Endothelial cell of umbilical vein (primary cell): ENCODE results near the gene SPINT3. TPM values are rescaled to one million over a fixed set of nuclear protein-coding genes. Genes with fewer than 3 reads are reported as not detected.

ENCODE experiments used
- BruUV-seq: library from RNA; stranded (reverse); fragments of 400-500 nt; replicated peaks from 2 replicates; lab custom pipeline; 2021; lab: Mats Ljungman, UMichigan
- CTCF ChIA-PET: fragments of 300-600, 350-600 bp; sonication (Branson Sonifier 250); formaldehyde crosslinking; loops from one replicate; lab custom pipeline; 2021; ENCODE audit warnings: antibody characterized with exemption, inconsistent platforms; lab: Charles Lee
- POLR2A ChIA-PET: fragments of 300-600, 350-600 bp; sonication (Branson Sonifier 250); formaldehyde crosslinking; loops from one replicate; lab custom pipeline; 2021; ENCODE audit warnings: antibody characterized with exemption, inconsistent platforms; lab: Charles Lee
- DNase-seq: peaks from one replicate; pipeline ENCODE4 v3.0.0-alpha.2; 2011; ENCODE audit warnings: low read depth, low spot score
- FAIRE-seq: peaks from 2 replicates; lab custom pipeline; 2011; peaks lifted over from hg19 to GRCh38; lab: Jason Lieb, UNC
- H2AFZ ChIP-seq: 2 replicates; pipeline ENCODE4 v1.6.0; 2012; ENCODE audit warnings: low read depth, low read length, control low read depth, inconsistent platforms
- H3K27ac ChIP-seq: 2 replicates; pipeline ENCODE4 v1.5.1; 2011; ENCODE audit warnings: low read depth, mild to moderate bottlenecking, control low read depth, low read length, moderate library complexity; ENCODE audit not compliant: insufficient read depth
- H3K27me3 ChIP-seq, 2 experiments: 2 replicates each; pipeline versions ENCODE4 v1.6.0 to v1.6.1; 2011; ENCODE audit warnings: low read length in 2 of 2, mixed read lengths in 1 of 2; ENCODE audit not compliant: control insufficient read depth in 2 of 2, insufficient read depth in 2 of 2
- H3K36me3 ChIP-seq, 2 experiments: 2 replicates in 1 of 2; 3 replicates in 1 of 2; pipeline ENCODE4 v1.5.1; 2011; ENCODE audit warnings: low read length in 2 of 2, mild to moderate bottlenecking in 1 of 2, moderate library complexity in 1 of 2; ENCODE audit not compliant: control insufficient read depth in 2 of 2, insufficient read depth in 2 of 2; ENCODE audit errors: extremely low read depth in 1 of 2
- H3K4me1 ChIP-seq: 3 replicates; pipeline ENCODE4 v1.5.1; 2011; ENCODE audit warnings: mild to moderate bottlenecking, low read length; ENCODE audit not compliant: control insufficient read depth, insufficient read depth; ENCODE audit errors: extremely low read depth
- H3K4me2 ChIP-seq: 2 replicates; pipeline ENCODE4 v1.6.1; 2011; ENCODE audit warnings: low read length, control low read depth, mixed read lengths; ENCODE audit not compliant: insufficient read depth
- H3K4me3 ChIP-seq, 3 experiments: fragments of 200-600 bp in 1 of 3; sonication (generic), shearing (Covaris generic) in 1 of 3; replicated peaks in 1 of 3; 2 replicates each; pipeline ENCODE4 v1.5.1; 2011 to 2016; ENCODE audit warnings: control low read depth in 3 of 3, low read length in 3 of 3, mild to moderate bottlenecking in 2 of 3, inconsistent platforms in 1 of 3, low read depth in 1 of 3, moderate library complexity in 1 of 3; ENCODE audit not compliant: insufficient read depth in 1 of 3
- H3K79me2 ChIP-seq: 2 replicates; pipeline ENCODE4 v1.6.0; 2012; ENCODE audit warnings: low read length, inconsistent platforms; ENCODE audit not compliant: control insufficient read depth, insufficient read depth
- H3K9ac ChIP-seq: replicated peaks from 2 replicates; pipeline ENCODE3; 2011; ENCODE audit warnings: low read length, control low read depth; ENCODE audit not compliant: insufficient read depth; ENCODE audit errors: extremely low read depth
- H3K9me1 ChIP-seq: replicated peaks from 3 replicates; pipeline ENCODE4 v1.6.0; 2011; ENCODE audit warnings: mild to moderate bottlenecking, low read length; ENCODE audit not compliant: control insufficient read depth, insufficient read depth; ENCODE audit errors: extremely low read depth
- H3K9me3 ChIP-seq: replicated peaks from 2 replicates; pipeline ENCODE4 v1.5.1; 2012; ENCODE audit warnings: low read length, inconsistent platforms; ENCODE audit not compliant: control insufficient read depth, insufficient read depth
- H4K20me1 ChIP-seq: replicated peaks from 2 replicates; pipeline ENCODE3; 2011; ENCODE audit warnings: mild to moderate bottlenecking, low read length; ENCODE audit not compliant: control insufficient read depth, insufficient read depth; ENCODE audit errors: extremely low read depth
- EZH2 ChIP-seq: IDR thresholded peaks from 2 replicates; pipeline ENCODE4 v1.6.1; 2012; ENCODE audit warnings: borderline replicate concordance, low read depth, mild to moderate bottlenecking, moderate library complexity, low read length, inconsistent platforms; ENCODE audit not compliant: severe bottlenecking
- FOS ChIP-seq: IDR thresholded peaks from 2 replicates; pipeline ENCODE4 v1.6.1; 2011; ENCODE audit warnings: mild to moderate bottlenecking, low read length, moderate library complexity, borderline replicate concordance; ENCODE audit not compliant: insufficient read depth
- JUN ChIP-seq: IDR thresholded peaks from 2 replicates; pipeline ENCODE4 v1.6.1; 2011; ENCODE audit warnings: borderline replicate concordance, low read depth; ENCODE audit not compliant: insufficient read length, insufficient read depth
- MYC ChIP-seq: IDR thresholded peaks from one replicate; pipeline ENCODE4 v1.6.1; 2011; ENCODE audit warnings: mild to moderate bottlenecking, low read depth, low read length
- POLR2AphosphoS5 ChIP-seq: IDR thresholded peaks from 2 replicates; pipeline ENCODE4 v1.6.1; 2012; ENCODE audit warnings: low read depth, mild to moderate bottlenecking, control low read depth, low read length, moderate library complexity; ENCODE audit not compliant: insufficient read depth
- dilution Hi-C: fragments of 300-500 bp; cut with MboI; formaldehyde crosslinking; loops from one replicate; pipeline ENCODE4 v1.15.0; 2019; ENCODE audit warnings: low sequenced_read_pairs; ENCODE audit not compliant: extremely low pct_ligation_motif_present
- intact Hi-C: fragments of 100-400 bp; cut with micrococcal nuclease; formaldehyde crosslinking; loops from one replicate; pipeline ENCODE4 v1.10.0; 2022
- polyA plus RNA-seq, 4 experiments: library from polyadenylated mRNA; depleted of rRNA in 3 of 4; stranded (reverse) in 3 of 4; unstranded in 1 of 4; fragments of >200 nt; gene quantifications; 2 replicates each; pipeline versions ENCODE4 v1.2.1 to v1.2.3, GENCODE V29; 2011 to 2012; ENCODE audit warnings: missing spikeins in 1 of 4
- total RNA-seq: library from RNA; stranded (reverse); gene quantifications from 2 replicates; pipeline ENCODE4 v1.2.3, GENCODE V29; 2021
- TF ChIP-seq, protein P1 (sequence below), 2 donors: IDR thresholded peaks; 1 replicate in 1 of 2; 2 replicates in 1 of 2; pipeline ENCODE4 v1.5.1; 2011; ENCODE audit warnings: low read length in 2 of 2, mild to moderate bottlenecking in 2 of 2, moderate library complexity in 2 of 2, control low read depth in 1 of 2, inconsistent platforms in 1 of 2, low read depth in 1 of 2; ENCODE audit not compliant: insufficient read depth in 1 of 2; ENCODE audit errors: extremely low read depth in 1 of 2
- TF ChIP-seq, protein P2 (sequence below): IDR thresholded peaks from 2 replicates; pipeline ENCODE4 v1.6.1; 2011; ENCODE audit not compliant: insufficient read depth, insufficient read length

SPINT3 gene
- total and polyA plus RNA-seq, 2 donors (not counting 3 experiments of a cell fraction or from before 2014, with no cell fraction given): not detected

DNA sequence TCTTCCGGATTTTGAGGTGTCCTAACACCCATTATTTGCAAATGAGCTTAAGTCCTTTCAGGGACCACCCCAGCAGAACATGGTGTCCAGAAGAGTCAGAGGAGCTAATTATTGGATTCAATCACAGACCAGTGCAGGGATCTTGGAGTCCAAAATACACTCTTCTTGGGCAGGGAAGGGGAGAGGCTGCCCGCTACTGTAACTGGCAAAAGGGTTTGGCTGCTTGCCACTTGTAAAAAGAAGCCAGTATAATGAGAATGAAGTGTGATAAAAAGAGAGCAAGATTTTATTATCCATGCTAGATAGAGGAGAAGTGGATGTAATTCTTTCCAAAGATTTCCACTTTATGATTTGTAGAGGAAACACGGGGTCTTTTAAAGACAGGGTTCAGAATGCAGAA, 19.3 kb downstream of the SPINT3 start:
- H3K4me2 ChIP-seq: no peak overlapping the region
- DNase-seq (no peak), FAIRE-seq (no peak)
- dilution Hi-C loops (no loop called here), intact Hi-C loops (no loop called here)
- H3K27me3 ChIP-seq: peaks cover 3% of the 10 kb centered on the region in 2 experiments
- H3K9me1 ChIP-seq: no peaks in the 10 kb centered on the region
- no peaks in the 10 kb centered on the region for H3K36me3 ChIP-seq
- no peaks in the 10 kb centered on the region for H4K20me1 ChIP-seq
- no peaks in the 10 kb centered on the region for H3K9me3 ChIP-seq
- no peak overlapping the region for H2AFZ ChIP-seq
- H3K4me1 ChIP-seq: no peaks in the 10 kb centered on the region
- no peak overlapping the region for H3K4me3 ChIP-seq
- ChIA-PET CTCF (no interaction called here), POLR2A (no interaction called here)
- no peaks in the 10 kb centered on the region for H3K79me2 ChIP-seq
- BruUV-seq: no TSS peak
- no peak overlapping the region for H3K9ac ChIP-seq
- TF ChIP-seq, protein P1, sequence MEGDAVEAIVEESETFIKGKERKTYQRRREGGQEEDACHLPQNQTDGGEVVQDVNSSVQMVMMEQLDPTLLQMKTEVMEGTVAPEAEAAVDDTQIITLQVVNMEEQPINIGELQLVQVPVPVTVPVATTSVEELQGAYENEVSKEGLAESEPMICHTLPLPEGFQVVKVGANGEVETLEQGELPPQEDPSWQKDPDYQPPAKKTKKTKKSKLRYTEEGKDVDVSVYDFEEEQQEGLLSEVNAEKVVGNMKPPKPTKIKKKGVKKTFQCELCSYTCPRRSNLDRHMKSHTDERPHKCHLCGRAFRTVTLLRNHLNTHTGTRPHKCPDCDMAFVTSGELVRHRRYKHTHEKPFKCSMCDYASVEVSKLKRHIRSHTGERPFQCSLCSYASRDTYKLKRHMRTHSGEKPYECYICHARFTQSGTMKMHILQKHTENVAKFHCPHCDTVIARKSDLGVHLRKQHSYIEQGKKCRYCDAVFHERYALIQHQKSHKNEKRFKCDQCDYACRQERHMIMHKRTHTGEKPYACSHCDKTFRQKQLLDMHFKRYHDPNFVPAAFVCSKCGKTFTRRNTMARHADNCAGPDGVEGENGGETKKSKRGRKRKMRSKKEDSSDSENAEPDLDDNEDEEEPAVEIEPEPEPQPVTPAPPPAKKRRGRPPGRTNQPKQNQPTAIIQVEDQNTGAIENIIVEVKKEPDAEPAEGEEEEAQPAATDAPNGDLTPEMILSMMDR (IDR thresholded peaks at IDR 0.05; ENCODE audit: extremely low read depth in 1 of 2, insufficient read depth in 1 of 2, low read depth in 1 of 2, low read length in 2 of 2): no peak
- no peak for TF ChIP-seq FOS
- TF ChIP-seq EZH2: no peak
- TF ChIP-seq POLR2AphosphoS5: no peak
- TF ChIP-seq MYC: no peak
- no peak for TF ChIP-seq JUN
- TF ChIP-seq, protein P2, sequence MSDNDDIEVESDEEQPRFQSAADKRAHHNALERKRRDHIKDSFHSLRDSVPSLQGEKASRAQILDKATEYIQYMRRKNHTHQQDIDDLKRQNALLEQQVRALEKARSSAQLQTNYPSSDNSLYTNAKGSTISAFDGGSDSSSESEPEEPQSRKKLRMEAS: no peak
- H3K27ac ChIP-seq: no peak overlapping the region
